GM10266 (cell line): ENCODE measurements around the gene GUSB.

Experiments
- DNase-seq: peaks from one replicate; pipeline ENCODE4 v3.0.0; 2012; ENCODE audit errors: extremely low spot score
- CTCF ChIP-seq: IDR thresholded peaks from 2 replicates; pipeline ENCODE4 v1.5.1; 2012; ENCODE audit warnings: mild to moderate bottlenecking, low read depth; ENCODE audit not compliant: control insufficient read depth, insufficient read depth; ENCODE audit errors: missing control alignments

Gene GUSB

DNA sequence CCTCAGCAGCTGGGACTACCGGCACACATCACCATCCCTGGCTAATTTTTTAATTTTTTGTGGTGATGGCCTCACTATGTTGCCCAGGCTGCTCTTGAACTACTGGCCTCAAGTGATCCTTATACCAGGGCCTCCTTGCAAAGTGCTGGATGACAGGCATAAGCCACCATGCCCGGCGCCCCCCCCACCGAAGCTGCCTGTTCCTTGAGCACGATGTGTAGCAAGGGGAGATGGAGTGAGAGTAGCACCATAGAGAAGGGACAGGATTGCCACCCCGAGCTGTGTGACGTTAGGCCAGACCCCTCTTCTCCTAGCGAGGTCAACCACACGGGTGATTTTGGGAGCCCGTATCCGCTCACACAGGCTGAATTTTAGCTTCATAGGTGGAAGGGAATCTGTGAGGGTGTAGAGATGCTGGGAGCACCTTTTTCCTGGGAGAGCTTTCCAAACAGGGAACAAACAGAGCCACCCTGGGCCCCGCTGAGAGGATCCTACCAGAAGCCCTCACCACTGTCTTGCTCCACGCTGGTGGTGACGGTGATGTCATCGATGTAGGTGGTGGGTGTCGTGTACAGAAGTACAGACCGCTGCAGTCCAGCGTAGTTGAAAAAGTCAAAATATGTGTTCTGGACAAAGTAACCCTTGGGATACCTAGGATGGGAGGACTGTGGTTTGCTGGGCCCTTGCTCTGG is 3.0 kb downstream of the GUSB start:
- TF ChIP-seq CTCF = no peak

GRCh38 chr7:65976659-65977196 is 5.3 kb downstream of the GUSB start:
- TF ChIP-seq CTCF = no peak
- no peak for DNase-seq

More for the DNA sequence above, 3.0 kb downstream of the GUSB start:
- DNase-seq = no peak

DNA sequence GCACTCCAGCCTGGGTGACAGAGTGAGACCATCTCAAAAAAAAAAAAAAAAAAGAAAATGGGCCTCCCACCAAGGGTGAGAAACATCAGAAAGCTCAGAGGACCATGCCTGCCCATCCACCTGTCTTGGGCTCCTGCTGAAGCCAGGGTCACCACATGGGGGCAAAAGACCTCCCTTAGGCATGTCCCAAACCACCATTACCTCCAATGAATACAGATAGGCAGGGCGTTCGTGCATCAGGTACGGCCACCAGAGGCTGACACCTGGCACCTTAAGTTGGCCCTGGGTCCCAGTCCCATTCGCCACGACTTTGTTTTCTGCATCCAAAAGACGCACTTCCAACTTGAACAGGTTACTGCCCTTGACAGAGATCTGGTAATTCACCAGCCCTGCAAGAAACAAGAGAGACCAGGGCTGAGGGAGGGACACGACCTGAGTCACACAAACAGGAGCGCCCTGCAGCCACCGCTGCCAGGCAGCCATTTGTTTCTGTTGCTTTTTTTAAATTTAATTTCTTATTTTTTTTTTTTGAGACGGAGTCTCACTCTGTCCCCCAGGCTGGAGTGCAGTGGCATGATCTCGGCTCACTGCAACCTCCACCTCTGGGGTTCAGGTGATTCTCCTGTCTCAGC is 6.1 kb downstream of the GUSB start:
- DNase-seq = no peak
- no peak for TF ChIP-seq CTCF

DNA sequence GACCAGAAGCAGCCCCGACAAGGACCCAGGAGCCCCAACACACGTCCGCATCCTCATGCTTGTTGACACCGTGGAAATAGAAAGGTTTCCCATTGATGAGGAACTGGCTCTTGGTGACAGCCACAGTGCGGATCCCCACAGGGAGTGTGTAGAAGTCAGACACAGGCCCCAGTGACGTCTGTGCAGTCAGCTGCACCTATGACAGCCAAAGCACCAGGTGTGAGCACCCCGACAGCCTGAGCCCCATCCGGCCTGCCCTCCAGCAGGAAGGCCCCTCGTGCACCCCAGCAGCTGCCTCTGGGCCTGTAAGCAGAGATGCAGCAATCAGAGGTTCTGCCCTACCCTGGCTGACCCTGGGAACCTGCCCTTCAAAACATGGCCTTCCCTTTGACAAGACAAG is 7.1 kb downstream of the GUSB start:
- no peak for DNase-seq
- TF ChIP-seq CTCF = no peak

GRCh38 chr7:65974191-65974801 is 7.7 kb downstream of the GUSB start:
- no peak for TF ChIP-seq CTCF
- DNase-seq = no peak

DNA sequence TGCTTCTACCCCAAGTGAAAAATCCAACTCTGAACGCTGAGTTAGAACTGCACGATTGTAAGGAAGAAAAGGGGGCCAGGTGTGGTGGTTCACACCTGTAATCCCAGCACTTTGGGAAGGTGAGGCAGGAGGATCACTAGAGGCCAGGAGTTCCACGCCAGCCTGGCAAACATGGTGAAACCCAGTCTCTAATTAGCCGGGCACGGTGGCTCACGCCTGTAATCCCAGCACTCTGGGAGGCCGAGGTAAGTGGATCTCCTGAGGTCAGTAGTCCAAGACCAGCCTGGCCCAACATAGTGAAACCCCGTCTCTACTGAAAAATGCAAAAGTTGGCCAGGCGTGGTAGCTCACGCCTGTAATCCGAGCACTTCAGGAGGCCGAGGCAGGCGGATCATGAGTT is 9.0 kb downstream of the GUSB start:
- no peak for TF ChIP-seq CTCF
- no peak for DNase-seq

- TF ChIP-seq CTCF = no peak
Measured at GRCh38 chr7:65971021-65971420, 11.0 kb downstream of the GUSB start.

More at GRCh38 chr7:65971021-65971420, 11.0 kb downstream of the GUSB start:
- DNase-seq = no peak
